GM13976 (cell line): ENCODE results near the gene ERAL1.

Source experiments
- DNase-seq: peaks from one replicate; pipeline ENCODE4 v3.0.0; 2012; ENCODE audit warnings: low spot score
- CTCF ChIP-seq: IDR thresholded peaks from 2 replicates; pipeline ENCODE4 v1.5.1; 2012; ENCODE audit warnings: borderline replicate concordance, mild to moderate bottlenecking; ENCODE audit not compliant: insufficient read depth; ENCODE audit errors: extremely low read depth, missing control alignments, control extremely low read depth
- in situ Hi-C: fragments of 300-500 bp; cut with MboI; formaldehyde crosslinking; loops from one replicate; pipeline ENCODE4 v1.12.0; 2022; ENCODE audit warnings: low sequenced_read_pairs, mixed read lengths, inconsistent platforms; ENCODE audit not compliant: unreplicated experiment

ERAL1 gene

GRCh38 chr17:28904800-28905199 lies 50.0 kb downstream of the ERAL1 start:
- DNase-seq = no peak
- in situ Hi-C loops = no loop called here
- no peak for TF ChIP-seq CTCF

GRCh38 chr17:28906276-28906675 lies 51.5 kb downstream of the ERAL1 start:
- DNase-seq = no peak
- in situ Hi-C loops = no loop called here
- TF ChIP-seq CTCF = no peak

- no peak for DNase-seq
- no peak for TF ChIP-seq CTCF
- in situ Hi-C loops = no loop called here
Measured at GRCh38 chr17:28906706-28907438, 52.1 kb downstream of the ERAL1 start.

GRCh38 chr17:28907709-28908475 lies 53.1 kb downstream of the ERAL1 start:
- in situ Hi-C loops = no loop called here
- DNase-seq = no peak
- no peak for TF ChIP-seq CTCF

GRCh38 chr17:28908640-28909167 lies 53.9 kb downstream of the ERAL1 start:
- TF ChIP-seq CTCF = no peak
- no peak for DNase-seq
- in situ Hi-C loops = no loop called here

- no peak for TF ChIP-seq CTCF
- no peak for DNase-seq
- in situ Hi-C loops = no loop called here
Measured at GRCh38 chr17:28910534-28910933, 55.7 kb downstream of the ERAL1 start.
